HG03135 (cell line): Measurements from ENCODE around the gene APRT.

Source experiments
- ATAC-seq: cut with Tn5 transposase; IDR thresholded peaks from one replicate; pipeline ENCODE4 v1.9.1; 2021; ENCODE audit warnings: mild to moderate bottlenecking, moderate library complexity; ENCODE audit not compliant: unreplicated experiment

APRT gene

DNA sequence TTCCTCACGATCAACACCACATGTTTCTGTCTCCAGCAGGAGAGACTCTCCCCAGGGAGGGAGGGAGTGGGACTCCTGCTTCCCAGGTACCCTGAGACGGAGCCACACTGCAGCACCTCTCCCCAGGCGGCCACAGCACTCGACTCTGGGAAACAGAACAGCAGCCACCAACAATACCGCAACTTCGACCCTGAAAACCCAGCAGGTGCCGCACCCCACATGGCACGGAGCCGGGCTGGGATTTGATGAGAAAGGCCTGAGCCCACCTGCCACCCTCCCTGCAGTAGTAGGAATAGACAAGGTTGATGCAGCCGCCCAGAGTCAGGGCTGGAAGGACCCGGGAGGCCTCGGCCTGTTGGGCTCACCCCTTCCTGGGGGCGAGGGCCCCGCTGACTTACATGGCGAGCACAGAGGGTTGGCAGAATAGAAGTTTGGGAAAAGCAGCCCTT is 30.6 kb upstream of the APRT start:
- no peak for ATAC-seq

DNA sequence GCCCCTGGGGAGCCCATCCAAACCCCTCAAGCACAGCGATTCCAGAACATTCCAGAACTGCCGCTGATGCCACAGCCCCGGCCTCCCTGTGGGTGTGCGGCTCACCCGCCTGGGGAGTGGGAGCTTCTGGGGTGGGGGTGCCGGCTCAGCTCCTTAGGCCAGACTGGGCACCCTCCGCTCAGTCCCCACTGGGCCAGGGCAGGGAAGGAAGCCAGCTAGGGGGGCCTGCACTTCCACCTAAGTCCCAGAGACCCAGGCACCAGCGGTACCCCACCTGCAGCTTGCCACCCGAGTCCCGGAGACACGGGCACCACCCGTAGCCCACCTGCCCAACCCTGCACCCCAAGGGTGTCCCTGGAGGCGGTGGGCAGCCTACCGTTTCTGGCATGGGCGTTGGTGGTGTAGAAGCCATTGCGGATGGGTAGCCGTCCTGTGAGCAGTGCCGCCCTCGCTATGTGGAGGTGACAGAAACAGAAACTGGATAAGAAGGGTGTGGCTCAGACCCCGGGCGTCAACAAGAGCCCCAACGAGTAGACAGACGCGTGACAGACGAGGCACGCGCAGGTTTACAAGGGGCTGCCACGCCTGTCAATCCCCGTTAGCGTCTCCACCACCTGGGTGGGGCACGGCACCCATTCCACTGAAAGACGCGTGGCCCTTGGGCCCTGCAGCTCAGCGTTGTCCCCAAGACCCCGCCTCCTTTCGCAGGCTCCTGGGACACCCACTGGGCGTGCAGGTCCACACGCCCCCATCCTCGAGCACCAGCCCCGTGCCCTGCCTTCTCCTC is 30.0 kb upstream of the APRT start:
- ATAC-seq = no peak

DNA sequence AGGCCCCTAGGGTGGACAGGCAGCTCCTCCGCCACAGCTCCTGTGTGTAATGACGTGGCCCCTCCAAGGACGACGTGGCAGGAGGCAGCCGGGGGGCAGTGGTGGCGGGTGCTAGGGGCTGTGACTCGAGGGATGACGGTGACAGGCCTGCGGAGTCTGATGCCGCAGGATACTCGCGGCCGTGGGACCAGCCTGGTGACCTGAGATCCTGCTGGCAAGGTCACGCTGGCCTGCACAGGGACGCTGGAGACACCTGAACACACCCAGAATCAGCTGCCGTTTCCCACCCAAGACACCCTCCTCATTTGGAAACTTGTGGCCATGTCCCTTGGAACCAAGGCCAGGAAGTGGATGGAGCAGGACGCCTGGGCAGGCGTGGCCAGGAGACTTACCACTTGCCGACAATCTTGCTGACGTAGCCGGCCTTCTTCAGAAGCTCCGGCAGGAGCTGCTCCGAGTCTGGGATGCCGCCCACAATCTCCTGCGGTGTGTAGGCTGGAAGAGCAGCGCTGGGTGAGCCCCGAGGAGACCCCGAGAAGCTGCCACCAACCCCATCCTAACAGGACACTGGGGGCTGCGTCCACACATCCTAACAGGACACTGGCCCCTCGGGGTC is 29.0 kb upstream of the APRT start:
- no peak for ATAC-seq

DNA sequence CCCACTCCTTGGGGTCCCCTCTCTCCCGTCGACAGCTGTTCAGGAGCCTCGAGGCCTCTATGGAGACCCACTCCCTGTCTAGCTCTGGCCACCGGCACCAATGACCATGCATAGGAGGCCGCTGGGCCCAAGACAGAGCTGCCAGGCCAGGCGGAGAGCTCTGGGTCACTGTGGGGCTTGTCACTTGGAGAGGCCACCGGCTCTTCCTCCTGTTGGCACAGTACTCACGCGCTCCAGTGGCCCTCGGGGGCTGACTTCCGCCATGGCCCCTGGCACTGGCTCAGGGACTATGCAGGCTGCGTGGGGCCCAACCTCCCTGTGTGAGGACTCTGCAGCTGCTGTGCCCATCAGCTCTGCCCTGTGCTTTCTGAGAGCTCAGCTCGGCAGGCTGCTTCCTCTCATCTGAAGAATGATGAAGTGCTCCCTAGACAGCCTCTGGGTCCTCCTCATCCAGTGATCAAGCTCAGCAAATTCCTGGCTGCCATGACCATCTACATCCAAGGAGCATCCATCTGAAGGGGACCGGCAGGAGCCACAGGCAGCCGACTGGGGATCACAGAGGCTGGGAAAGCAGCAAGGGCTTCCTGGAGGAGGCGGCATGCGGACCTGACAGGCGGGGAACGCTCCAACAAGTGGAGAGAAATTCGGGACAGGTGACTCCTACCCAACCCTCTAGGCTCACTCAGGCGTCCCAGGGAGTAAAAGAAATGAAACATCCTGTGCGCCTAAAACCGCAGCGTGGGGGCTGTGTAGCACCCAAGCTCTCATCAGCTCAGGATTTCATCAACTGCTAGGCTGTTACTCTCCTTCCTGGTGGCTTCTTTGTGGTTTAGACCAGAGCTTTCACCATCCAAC is 28.2 kb upstream of the APRT start:
- no peak for ATAC-seq

DNA sequence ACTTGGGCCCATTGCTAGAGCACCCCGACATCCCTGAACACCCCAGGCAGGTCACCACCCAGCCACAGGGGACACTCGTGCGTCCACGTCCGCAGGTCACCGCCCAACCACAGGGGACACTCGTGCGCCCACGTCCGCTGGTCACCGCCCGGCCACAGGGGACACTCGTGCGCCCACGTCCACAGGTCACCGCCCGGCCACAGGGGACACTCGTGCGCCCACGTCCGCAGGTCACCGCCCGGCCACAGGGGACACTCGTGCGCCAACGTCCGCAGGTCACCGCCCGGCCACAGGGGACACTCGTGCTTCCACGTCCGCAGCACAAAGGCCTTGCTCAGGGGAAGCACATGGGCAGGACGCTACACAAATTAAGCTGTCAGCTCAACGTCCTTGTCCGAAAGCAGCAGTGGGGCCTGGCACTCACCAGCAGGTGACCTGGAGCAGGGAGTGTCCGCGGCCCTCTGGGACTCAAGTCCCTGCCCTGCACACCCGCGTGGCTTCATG is 27.4 kb upstream of the APRT start:
- no peak for ATAC-seq

DNA sequence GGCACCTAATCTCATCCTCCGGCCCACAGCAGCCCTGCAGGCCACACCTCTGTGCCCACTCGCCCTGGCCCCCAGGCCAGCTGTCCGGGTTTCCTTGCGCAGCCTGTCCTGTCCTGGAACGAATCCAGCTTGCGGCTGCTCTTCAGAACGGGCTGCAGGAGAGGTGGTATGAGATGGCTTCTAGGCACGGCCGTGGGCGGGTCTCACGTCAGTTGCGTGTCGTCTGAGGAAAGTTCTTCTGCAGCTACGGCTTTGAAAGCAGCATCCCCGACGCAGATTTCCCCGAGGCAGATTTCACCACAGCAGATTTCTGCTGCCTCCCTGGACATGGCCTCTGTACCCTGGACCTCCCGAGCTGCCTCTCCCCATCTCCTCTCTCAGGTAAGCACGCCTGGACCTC is 26.8 kb upstream of the APRT start:
- ATAC-seq = no peak

DNA sequence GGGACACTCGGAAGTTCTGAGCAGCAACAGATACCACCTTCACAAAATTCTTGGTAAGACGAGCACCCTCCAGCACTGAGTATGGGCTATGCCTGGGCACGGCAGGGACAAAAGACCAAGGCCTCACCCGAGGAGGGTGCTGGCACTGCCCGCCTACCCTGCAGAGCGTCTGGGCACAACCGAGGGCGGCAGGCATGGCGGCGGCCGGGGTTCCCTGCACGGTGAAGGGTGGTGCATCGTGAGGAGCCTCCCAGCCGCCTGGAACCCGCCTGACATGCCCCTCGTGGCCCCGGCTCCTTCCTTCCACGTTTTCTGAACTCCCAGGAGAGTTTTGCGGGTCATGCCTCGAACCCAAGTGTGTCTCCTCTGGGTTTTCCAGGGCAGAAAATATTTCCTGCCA is 26.1 kb upstream of the APRT start:
- ATAC-seq = no peak

DNA sequence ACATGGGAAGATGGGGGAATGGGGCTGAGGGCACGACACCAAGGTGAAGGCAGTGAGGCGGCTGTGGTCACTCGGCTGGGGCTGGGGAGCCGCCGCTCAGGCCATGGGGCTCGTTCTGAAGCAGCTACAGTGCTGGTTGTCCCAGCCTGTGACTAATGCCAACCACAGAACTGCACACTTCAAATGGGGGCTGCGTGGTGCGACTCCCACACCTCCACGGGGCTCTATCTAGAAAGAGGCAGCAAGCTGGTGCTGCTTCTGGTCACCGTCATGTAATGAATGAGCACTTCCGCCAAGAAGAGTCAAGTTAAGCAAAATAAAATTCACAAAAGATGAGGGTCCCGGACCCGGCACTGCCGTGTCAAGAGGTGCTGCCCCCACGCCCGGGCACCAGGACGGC is 25.1 kb upstream of the APRT start:
- no peak for ATAC-seq

DNA sequence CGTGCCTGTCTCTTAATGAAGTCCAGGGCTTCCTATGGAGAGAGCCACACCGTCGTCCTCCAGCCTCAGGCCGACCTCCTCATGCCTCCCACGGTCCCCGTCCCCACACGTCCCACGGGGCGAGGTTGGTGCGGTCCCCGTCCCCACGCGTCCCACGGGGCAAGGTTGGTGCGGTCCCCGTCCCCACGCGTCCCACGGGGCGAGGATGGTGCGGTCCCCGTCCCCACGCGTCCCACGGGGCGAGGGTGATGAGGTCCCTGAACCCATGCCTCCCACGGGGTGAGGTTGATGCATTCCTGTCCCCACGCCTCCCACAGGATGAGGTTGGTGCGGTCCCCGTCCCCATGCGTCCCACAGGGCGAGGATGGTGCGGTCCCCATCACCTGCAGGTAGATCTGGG is 24.1 kb upstream of the APRT start:
- no peak for ATAC-seq

DNA sequence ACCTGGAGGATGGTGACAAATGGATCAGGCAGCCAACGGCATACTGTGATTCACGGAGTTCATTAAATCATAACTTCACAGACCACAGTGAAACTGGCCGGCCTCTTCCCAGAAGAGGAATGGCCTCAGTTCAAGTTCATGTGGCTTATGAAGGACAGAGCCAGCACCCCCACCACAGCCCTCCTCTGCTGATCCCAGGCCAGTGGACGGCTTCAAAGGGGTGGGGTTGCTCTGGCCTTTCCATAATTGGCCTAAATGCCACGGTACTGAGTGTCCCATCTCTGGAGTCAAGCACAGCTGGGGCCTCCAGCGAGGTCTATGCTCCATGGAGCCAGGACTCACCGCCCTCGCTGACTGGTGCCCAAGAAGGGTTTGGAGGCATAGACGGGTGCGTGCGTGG is 23.7 kb upstream of the APRT start:
- ATAC-seq = no peak

DNA sequence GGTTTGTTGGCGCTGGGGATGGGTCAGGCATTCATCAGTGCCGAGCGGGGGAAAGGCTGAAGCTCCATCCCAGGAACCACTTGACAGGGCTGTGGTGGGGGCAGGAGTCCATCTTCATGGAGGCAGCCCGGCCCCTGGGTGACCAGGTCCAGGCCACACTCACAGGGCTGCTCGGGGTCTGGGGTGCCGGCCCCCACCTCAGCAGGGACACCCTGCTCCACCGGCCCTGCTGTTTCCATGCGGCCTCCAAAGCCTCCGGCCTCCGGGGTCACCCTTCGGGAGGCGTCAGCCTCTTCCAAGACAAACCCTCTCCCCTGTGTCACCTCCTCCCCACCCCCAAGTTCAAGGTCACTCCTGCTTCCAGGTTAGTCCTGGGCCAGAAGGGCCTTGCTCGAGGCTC is 22.9 kb upstream of the APRT start:
- ATAC-seq = no peak

DNA sequence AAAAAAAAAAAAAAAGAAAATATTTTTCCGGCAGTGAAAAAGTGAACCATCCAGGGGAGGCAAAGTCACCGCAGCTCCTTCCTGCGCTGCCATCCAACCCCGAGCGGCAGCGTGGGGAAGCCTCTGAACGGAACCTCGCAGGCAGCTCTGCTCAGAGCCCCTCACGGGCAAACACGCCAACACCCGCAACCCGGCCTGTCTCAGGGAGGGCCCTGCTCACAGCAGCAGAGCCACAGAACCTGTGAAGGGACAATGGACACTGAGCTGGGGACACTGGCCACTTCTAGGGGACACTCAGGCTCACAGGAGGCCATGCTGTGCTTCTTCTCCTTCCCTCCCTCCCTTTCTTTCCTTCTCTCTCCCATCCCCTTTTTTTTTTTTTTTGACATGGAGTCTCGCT is 21.4 kb upstream of the APRT start:
- no peak for ATAC-seq

DNA sequence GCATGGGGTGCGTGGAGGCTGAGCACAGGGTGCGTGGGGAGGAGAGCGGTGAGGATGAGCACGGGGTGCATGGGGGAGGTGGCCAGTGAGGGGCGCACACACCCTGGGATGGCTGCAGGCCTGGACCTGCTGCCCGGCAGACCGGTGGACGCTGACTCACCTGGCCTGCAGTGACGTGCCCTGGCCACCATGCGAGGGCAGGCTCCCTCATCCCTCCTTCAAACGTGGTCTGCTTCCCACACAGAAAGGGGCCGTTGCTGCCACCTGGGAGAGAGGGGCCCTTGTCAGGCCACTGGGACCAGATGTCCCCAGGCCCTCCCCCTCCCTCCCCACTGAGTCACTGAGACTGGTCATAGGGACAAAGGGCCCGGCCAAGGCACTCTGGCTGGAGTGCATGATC is 20.1 kb upstream of the APRT start:
- ATAC-seq = no peak

DNA sequence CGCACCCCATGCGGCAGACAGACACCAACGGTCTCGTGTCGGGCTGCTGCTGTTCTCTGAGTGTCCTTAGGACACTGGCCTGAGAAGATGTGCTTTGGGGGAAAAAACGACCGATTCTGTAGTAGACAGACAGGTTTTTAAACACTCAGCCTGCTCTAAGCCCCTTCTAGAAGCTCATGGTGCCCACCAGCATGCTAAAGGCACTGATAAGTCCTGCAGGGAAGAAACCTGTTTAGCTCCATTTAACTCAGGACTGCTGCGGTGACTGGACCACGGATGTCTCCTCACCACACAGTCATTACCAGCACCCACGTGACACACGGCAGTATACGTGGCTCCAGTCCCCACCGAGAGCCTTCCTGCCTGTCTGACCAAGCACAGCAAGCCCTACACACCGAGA is 19.1 kb upstream of the APRT start:
- ATAC-seq = no peak

DNA sequence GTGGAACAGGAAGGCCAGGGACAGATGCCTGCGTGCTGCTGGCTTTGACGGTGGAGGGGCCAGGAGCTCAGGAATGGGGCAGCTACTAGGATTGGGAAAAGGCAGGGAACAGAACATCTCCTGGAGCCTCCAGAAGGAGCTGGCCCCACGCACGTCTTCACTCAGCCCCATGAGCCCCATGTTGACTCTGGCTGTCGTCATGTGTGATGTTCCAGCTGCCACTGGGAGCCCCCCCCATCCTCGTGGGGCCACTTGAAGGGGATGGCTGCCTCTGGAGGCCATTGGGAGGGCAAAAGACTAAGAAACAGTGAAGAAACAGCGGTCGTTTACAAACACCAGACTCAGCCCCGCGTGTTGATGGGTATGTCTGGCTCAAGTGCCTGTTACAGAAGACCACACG is 18.5 kb upstream of the APRT start:
- no peak for ATAC-seq

DNA sequence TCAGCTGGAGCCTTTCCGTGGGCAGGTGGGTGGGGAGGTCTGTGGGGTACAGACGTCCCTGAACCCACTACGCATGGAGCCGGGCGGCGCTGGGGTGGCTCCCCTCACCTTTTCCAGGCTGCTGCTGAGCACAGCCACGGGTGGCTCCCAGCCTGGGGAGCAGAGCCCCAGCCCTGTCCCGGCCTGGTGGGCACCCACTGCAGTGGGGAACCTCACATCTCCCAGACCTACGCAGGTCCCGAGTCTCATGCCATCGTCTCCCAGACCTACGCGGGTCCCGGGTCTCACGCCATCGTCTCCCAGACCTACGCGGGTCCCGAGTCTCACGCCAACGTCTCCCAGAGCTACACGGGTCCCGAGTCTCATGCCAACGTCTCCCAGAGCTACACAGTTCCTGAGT is 17.0 kb upstream of the APRT start:
- no peak for ATAC-seq

DNA sequence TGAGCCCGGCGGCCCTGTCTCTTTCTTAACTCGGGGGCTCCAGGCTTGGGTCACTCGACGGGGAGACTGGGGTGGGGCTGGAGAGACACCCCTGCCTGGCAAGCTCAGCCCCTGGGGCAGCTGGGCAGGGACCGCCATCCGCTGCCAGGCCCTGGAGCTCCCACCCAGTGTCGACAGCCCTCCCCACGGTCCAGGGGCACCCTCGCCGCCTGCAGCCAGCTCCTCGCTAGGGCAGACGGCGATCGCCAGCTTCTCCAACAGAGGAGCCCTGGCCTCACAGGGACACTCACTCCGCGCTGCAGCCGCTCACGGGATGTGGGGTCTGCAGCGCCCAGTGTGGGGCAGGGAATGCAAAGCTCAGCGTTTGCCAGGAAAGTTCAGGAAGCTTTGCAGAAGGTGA is 16.0 kb upstream of the APRT start:
- ATAC-seq = no peak

DNA sequence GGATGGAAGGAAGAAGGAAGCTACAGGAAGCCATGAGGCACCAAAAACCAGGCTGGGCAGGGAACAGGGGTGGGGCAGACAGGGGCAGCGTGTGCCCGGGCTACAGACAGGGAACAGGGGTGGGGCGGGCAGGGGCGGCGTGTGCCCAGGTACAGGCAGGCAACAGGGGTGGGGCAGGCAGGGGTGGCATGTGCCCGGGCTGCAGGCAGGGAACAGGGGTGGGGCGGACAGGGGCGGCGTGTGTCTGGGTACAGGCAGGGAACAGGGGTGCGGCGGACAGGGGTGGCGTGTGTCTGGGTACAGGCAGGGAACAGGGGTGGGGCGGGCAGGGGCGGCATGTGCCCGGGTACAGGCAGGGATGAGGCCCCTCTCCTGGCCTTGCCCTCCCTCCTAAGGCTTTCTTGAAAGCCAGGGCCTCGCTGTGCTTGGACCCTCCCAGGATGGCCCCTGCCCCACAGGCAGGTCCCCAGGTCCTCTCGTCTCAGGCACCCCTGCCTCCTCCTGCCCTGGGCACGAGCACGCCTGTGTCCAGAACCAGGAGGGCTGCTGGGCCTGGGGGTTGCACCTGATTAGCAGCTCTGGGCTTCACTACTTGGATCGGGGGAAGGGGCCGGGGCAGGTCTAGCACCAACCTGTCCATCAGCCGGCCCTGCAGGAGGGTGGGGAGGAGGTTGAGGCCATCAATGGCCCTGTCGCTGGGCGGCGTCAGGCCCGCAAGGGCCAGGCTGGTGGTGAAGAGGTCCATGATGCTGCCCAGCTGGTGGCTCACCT is 14.5 kb upstream of the APRT start:
- ATAC-seq = no peak

DNA sequence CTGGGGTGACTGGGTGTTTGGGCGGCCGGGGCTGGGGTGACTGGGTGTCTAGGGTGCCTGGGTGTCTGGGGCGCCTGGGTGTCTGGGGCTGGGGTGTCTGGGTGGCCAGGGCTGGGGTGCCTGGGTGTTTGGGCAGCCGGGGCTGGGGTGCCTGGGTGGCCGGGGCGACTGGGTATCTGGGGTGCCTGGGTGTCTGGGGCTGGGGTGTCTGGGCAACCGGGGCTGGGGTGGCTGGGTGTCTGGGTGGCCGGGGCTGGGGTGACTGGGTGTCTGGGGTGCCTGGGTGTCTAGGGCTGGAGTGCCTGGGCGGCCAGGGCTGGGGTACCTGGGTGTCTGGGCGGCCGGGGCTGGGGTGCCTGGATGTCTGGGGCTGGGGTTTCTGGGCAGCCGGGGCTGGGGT is 13.4 kb upstream of the APRT start:
- no peak for ATAC-seq

DNA sequence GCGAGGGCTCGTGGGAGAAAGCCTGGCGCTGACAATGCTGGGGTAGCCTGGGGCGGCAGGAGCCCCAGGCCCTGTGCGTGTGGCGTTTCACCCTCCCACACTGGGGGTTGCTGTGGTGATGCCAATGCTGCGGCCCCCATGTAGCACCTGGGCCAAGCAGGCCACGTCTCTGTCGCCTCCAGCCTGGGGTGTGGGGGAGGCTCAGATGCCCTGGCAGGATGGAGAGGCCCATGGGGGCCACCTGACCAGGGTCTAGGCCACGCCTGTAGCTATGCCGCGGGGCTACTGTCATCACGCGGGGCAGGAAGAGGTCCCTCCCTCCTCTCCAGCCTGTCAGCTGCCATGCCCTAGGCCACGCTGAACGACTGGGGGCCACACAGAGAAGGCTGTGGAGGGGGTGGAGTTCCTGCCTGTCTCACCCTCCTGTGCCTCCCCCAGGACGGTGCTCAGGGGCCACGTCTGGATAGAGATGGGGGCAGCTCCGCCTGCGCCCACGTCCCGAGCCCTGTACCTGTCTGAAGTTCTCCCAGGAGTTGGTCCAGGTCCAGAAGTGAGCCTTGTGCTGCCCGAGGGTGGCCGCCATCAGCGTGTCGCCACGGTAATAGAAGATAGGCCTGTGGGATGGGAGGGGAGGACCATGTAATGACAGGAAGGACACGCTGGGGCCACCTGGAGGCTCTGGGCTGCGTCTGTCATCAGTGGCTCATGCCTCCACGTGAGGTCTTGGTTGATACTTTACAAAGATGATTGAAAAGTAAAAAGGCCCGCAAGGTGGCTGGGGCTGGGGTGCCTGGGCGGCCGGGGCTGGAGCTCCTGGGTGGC is 12.7 kb upstream of the APRT start:
- ATAC-seq = no peak
